Kidney glomerular epithelial cell (primary cell): Measurements from ENCODE around the gene TCF4.
"Not testable (repeated sequence)": the region's sequence is repeated elsewhere in the genome, so short reads cannot be mapped to it uniquely, and the experiment has no call there.

ENCODE experiments used
- DNase-seq: peaks from one replicate; lab custom pipeline; 2025; lab: John Stamatoyannopoulos, UW

The TCF4 gene

GRCh38 chr18:55475467-55475866 is 112.5 kb downstream of the TCF4 start:
- no peak for DNase-seq

GRCh38 chr18:55473560-55473959 is 114.4 kb downstream of the TCF4 start:
- DNase-seq: no peak

- no peak for DNase-seq
Observed at GRCh38 chr18:55473058-55473457, 114.9 kb downstream of the TCF4 start.

GRCh38 chr18:55470826-55471225 is 117.2 kb downstream of the TCF4 start:
- DNase-seq: no peak

- not testable (repeated sequence) for DNase-seq
Observed at GRCh38 chr18:55469134-55469533, 118.9 kb downstream of the TCF4 start.

GRCh38 chr18:55466789-55467188 is 121.2 kb downstream of the TCF4 start:
- no peak for DNase-seq

- no peak for DNase-seq
Observed at GRCh38 chr18:55465313-55465712, 122.7 kb downstream of the TCF4 start.

GRCh38 chr18:55464581-55464980 is 123.4 kb downstream of the TCF4 start:
- DNase-seq: no peak

- DNase-seq: no peak
Observed at GRCh38 chr18:55462652-55463051, 125.3 kb downstream of the TCF4 start.

- no peak for DNase-seq
Observed at GRCh38 chr18:55461848-55462247, 126.1 kb downstream of the TCF4 start.

GRCh38 chr18:55458456-55459203 is 129.4 kb downstream of the TCF4 start:
- DNase-seq: no peak

- no peak for DNase-seq
Observed at GRCh38 chr18:55457028-55457427, 131.0 kb downstream of the TCF4 start.

- no peak for DNase-seq
Observed at GRCh38 chr18:55455938-55456337, 132.1 kb downstream of the TCF4 start.

GRCh38 chr18:55453186-55453585 is 134.8 kb downstream of the TCF4 start:
- DNase-seq: no peak

- no peak for DNase-seq
Observed at GRCh38 chr18:55452123-55452611, 135.8 kb downstream of the TCF4 start.

- no peak for DNase-seq
Observed at GRCh38 chr18:55449412-55450140, 138.4 kb downstream of the TCF4 start.

GRCh38 chr18:55448420-55448819 is 139.6 kb downstream of the TCF4 start:
- no peak for DNase-seq

- no peak for DNase-seq
Observed at GRCh38 chr18:55447672-55448018, 140.3 kb downstream of the TCF4 start.

GRCh38 chr18:55446996-55447671 is 140.9 kb downstream of the TCF4 start:
- DNase-seq: no peak

- DNase-seq: no peak
Observed at GRCh38 chr18:55444536-55444935, 143.5 kb downstream of the TCF4 start.

GRCh38 chr18:55443776-55444175 is 144.2 kb downstream of the TCF4 start:
- DNase-seq: no peak

- no peak for DNase-seq
Observed at GRCh38 chr18:55442561-55442960, 145.4 kb downstream of the TCF4 start.

- DNase-seq: no peak
Observed at GRCh38 chr18:55440988-55441387, 147.0 kb downstream of the TCF4 start.
